IPS-20b (cell line): ENCODE data around the gene MAFF.
A peak's percentile ranks its signal among the peaks of the same experiment; 100 is the strongest.
"Not testable (repeated sequence)": the region's sequence is repeated elsewhere in the genome, so short reads cannot be mapped to it uniquely, and the experiment has no call there.

ENCODE experiments used
- H3K27ac ChIP-seq: one replicate; pipeline ENCODE4 v1.5.1; 2013; ENCODE audit warnings: low read length
- H3K27me3 ChIP-seq: 2 replicates; pipeline ENCODE4 v1.6.1; 2013; ENCODE audit warnings: mild to moderate bottlenecking, low read length, inconsistent platforms; ENCODE audit not compliant: insufficient read depth
- H3K36me3 ChIP-seq: 2 replicates; pipeline ENCODE4 v1.6.1; 2013; ENCODE audit warnings: low read depth, mild to moderate bottlenecking, inconsistent platforms, low read length, moderate library complexity; ENCODE audit not compliant: insufficient read depth
- H3K4me1 ChIP-seq: 2 replicates; pipeline ENCODE4 v1.6.1; 2013; ENCODE audit warnings: mild to moderate bottlenecking, control low read depth, inconsistent platforms, low read length, moderate library complexity; ENCODE audit not compliant: insufficient read depth
- H3K4me3 ChIP-seq: 2 replicates; pipeline ENCODE4 v1.5.1; 2013; ENCODE audit warnings: mild to moderate bottlenecking, low read length, inconsistent platforms
- H3K9ac ChIP-seq: 2 replicates; pipeline ENCODE4 v1.6.1; 2013; ENCODE audit warnings: low read depth, mild to moderate bottlenecking, inconsistent platforms, low read length, moderate library complexity
- H3K9me3 ChIP-seq: 2 replicates; pipeline ENCODE4 v1.6.1; 2013; ENCODE audit warnings: mild to moderate bottlenecking, low read depth, low read length, inconsistent platforms; ENCODE audit not compliant: insufficient read depth

MAFF gene

GRCh38 chr22:38201711-38202436 lies at the start of gene MAFF:
Gene MAFF, plus strand, starts transcription at chr22:38201994. Its CDS starts 11,860 bp downstream, at chr22:38213854.
- H3K27me3 ChIP-seq = peaks cover 30% of the 10 kb centered on the region
- H3K4me3 ChIP-seq = peak within 1 kb of the TSS; percentile 86
- H3K4me1 ChIP-seq = peaks cover 4% of the 10 kb centered on the region; the same call in 1 of the 2 replicates
- H3K36me3 ChIP-seq = no peaks in the 10 kb centered on the region
- peak within 1 kb of the TSS; percentile 75; the same call in 1 of the 2 replicates for H3K9ac ChIP-seq
- H3K9me3 ChIP-seq = no peaks in the 10 kb centered on the region
- no peak within 1 kb of the TSS for H3K27ac ChIP-seq

- no peaks in the 10 kb centered on the region for H3K27me3 ChIP-seq
- no peaks in the 10 kb centered on the region for H3K36me3 ChIP-seq
- H3K9me3 ChIP-seq = no peaks in the 10 kb centered on the region
- no peak overlapping the region for H3K4me3 ChIP-seq
- H3K9ac ChIP-seq = no peak overlapping the region
- no peaks in the 10 kb centered on the region for H3K4me1 ChIP-seq
- no peak overlapping the region for H3K27ac ChIP-seq
Measured at GRCh38 chr22:38153821-38154562, 47.8 kb upstream of the MAFF start.

- not testable (repeated sequence) for H3K4me1 ChIP-seq, H3K27ac ChIP-seq, H3K9ac ChIP-seq, H3K4me3 ChIP-seq, H3K36me3 ChIP-seq, H3K9me3 ChIP-seq, H3K27me3 ChIP-seq
Measured at GRCh38 chr22:38154563-38154915, 47.3 kb upstream of the MAFF start.

GRCh38 chr22:38155703-38156102 lies 46.1 kb upstream of the MAFF start:
- Histone ChIP-seq H3K4me1 (no peaks in the 10 kb centered on the region), H3K27ac (no peak overlapping the region), H3K9me3 (no peaks in the 10 kb centered on the region), H3K27me3 (no peaks in the 10 kb centered on the region), H3K36me3 (no peaks in the 10 kb centered on the region), H3K9ac (no peak overlapping the region), H3K4me3 (no peak overlapping the region)

GRCh38 chr22:38162881-38163843 lies 38.6 kb upstream of the MAFF start:
- Histone ChIP-seq H3K9ac (no peak overlapping the region), H3K4me3 (no peak overlapping the region), H3K27ac (no peak overlapping the region), H3K9me3 (no peaks in the 10 kb centered on the region), H3K27me3 (no peaks in the 10 kb centered on the region), H3K36me3 (no peaks in the 10 kb centered on the region), H3K4me1 (no peaks in the 10 kb centered on the region)

DNA sequence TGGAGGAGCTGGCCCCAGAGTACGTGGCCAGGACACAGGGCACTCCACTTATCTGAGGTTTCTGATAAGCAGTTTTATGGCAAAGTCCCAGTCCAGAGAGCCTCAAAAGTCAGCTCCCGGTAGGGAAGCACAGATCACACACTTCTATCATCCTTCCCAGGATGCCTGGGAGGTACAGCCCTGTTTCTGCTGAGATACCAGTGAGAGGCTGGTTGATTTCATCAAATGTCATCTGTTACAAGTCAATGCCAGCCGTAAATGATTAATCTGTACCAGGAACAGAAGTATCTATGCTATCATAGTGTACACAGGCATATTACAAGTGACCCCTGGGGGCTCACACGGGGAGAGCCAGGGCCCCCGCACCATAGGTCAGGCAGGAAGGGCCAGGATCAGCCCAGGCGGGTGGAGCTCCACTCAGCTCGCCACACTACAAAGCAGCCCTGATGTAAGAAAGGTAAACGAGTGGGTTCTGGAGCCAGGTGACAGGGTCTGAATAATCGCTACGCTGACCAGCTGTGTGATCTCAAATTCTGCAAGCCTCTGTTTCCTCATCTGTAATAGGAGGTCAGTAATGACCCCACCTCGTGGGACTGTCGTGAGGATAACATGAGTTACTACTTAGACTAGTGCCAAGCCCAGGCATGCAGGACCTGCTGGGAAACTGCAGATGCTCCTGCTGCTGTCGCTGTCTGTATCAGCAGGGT lies 37.8 kb upstream of the MAFF start:
- Histone ChIP-seq H3K9ac (no peak overlapping the region), H3K9me3 (no peaks in the 10 kb centered on the region), H3K36me3 (no peaks in the 10 kb centered on the region), H3K27ac (no peak overlapping the region), H3K4me1 (no peaks in the 10 kb centered on the region), H3K4me3 (no peak overlapping the region), H3K27me3 (no peaks in the 10 kb centered on the region)

DNA sequence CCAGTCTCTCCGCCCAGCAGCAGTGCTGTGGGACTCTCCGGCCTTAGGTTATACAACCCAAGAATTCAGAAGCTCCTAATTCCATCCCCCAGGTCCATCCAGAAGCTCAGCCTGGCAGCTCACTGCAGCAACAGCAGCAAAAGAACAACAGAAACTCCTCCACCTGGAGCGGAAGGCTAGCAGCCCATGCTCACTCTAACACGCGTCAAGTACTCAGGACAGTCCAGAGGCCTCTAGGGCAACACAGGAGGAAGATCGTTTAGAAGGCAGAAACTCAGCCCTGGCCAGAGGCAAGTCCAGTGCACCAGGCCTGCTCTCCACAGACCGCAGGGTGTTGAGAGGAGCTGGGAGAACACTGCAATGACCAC lies 37.3 kb upstream of the MAFF start:
- no peak overlapping the region for H3K9ac ChIP-seq
- H3K9me3 ChIP-seq = no peaks in the 10 kb centered on the region
- no peaks in the 10 kb centered on the region for H3K4me1 ChIP-seq
- H3K36me3 ChIP-seq = no peaks in the 10 kb centered on the region
- H3K4me3 ChIP-seq = no peak overlapping the region
- H3K27ac ChIP-seq = no peak overlapping the region
- no peaks in the 10 kb centered on the region for H3K27me3 ChIP-seq

DNA sequence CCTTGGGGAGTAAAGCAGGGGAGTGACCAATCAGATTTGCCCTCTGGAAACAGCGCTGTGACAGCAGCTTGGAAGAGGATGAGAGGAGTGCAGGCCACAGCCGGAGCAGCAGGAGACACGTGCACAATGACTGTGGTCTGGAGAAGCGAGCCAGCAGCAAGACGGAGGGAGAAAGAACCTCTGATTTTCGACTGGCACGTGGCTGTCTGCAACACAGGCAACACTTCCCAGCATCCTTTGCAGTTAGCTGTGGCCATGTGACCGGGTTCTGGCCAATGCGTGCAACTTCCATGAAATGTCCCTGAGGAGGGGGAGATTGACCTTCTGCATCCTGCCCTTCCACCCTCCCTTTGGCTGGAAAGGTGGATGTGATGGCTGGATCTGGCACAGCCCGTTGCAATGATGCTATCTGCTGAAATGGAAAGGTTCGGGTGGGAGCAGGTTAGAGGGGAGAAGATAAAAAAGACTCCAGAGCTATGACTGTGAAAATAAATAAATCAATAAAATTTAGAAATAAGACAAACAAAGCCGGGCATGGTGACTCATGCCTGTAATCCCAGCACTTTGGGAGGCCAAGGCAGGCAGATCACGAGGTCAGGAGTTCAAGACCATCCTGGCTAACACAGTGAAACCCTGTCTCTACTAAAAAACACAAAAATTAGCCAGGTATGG lies 35.7 kb upstream of the MAFF start:
- Histone ChIP-seq H3K9ac (no peak overlapping the region), H3K4me3 (no peak overlapping the region), H3K27ac (no peak overlapping the region), H3K27me3 (no peaks in the 10 kb centered on the region), H3K4me1 (no peaks in the 10 kb centered on the region), H3K36me3 (no peaks in the 10 kb centered on the region), H3K9me3 (no peaks in the 10 kb centered on the region)

- Histone ChIP-seq H3K4me1 (no peaks in the 10 kb centered on the region), H3K36me3 (no peaks in the 10 kb centered on the region), H3K9ac (no peak overlapping the region), H3K27ac (no peak overlapping the region), H3K9me3 (no peaks in the 10 kb centered on the region), H3K27me3 (no peaks in the 10 kb centered on the region), H3K4me3 (no peak overlapping the region)
Measured at GRCh38 chr22:38167988-38168407, 33.8 kb upstream of the MAFF start.

DNA sequence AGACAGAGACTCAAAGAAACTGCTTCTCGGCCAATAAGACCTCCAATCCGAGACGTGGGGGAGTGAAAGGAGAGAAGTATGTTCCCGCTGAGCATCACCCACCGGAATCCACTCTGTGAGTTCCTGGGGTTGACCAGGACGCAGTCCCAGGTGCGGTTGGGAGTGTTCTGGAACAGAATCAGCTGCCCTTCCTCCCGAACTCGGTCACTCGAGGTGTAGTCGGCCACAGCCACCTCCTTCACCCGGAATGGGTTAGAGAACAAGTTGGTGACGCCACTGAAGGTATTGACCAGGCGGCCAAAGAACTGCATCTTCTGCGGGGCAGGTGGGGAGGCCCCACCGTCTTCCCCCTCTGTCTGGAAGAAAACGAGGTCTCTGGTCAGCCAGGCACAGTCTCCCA lies 32.7 kb upstream of the MAFF start:
- Histone ChIP-seq H3K4me3 (no peak overlapping the region), H3K27ac (no peak overlapping the region), H3K9ac (no peak overlapping the region), H3K9me3 (no peaks in the 10 kb centered on the region), H3K27me3 (no peaks in the 10 kb centered on the region), H3K4me1 (no peaks in the 10 kb centered on the region), H3K36me3 (no peaks in the 10 kb centered on the region)

DNA sequence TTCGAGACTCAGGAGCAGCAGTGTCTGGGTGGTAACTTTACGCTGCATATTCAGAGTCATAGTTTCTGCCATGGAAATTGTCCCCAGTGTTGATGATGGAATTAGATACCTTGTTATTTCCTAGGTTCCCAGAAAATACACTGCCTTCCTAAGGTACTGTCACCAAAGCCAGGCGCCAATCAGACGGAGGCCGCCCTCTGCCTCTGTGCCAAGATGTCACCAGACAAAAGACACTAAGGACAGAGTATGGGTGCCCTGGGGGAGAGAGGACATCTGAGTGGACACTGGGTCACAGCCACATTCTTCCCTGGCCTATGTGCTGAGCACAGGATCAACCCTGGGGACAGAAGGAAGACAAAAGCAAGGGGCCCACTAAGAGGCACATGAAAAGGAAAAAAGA lies 31.3 kb upstream of the MAFF start:
- Histone ChIP-seq H3K27ac (no peak overlapping the region), H3K4me1 (no peaks in the 10 kb centered on the region), H3K4me3 (no peak overlapping the region), H3K36me3 (no peaks in the 10 kb centered on the region), H3K9me3 (no peaks in the 10 kb centered on the region), H3K27me3 (no peaks in the 10 kb centered on the region), H3K9ac (no peak overlapping the region)
